Lung (tissue), 12 donors: ENCODE measurements around the gene CFAP221. TPM values are rescaled to one million over a fixed set of nuclear protein-coding genes. Genes with fewer than 3 reads are reported as not detected.
"Not testable (repeated sequence)": the region's sequence is repeated elsewhere in the genome, so short reads cannot be mapped to it uniquely, and the experiment has no call there.

Experiments used
- ATAC-seq: fragments of 200-7000 bp; cut with Tn5 transposase; one replicate; pipeline ENCODE4 v1.9.1; 2020; ENCODE audit warnings: moderate number of reproducible peaks; ENCODE audit not compliant: insufficient read depth, low FRiP score
- DNase-seq, 3 donors: peaks; one replicate each; pipeline ENCODE4 v3.0.0-alpha.2; 2013 to 2017
- H3K27ac ChIP-seq, 2 donors: one replicate each; pipeline ENCODE4 v1.5.1; 2013; ENCODE audit warnings: mild to moderate bottlenecking in 2 of 2, moderate library complexity in 2 of 2, control low read depth in 1 of 2, inconsistent platforms in 1 of 2, low read depth in 1 of 2, low read length in 1 of 2
- H3K27me3 ChIP-seq, 3 donors: one replicate each; pipeline ENCODE4 v1.5.1; 2013; ENCODE audit warnings: low read length in 2 of 3; ENCODE audit not compliant: control insufficient read depth in 3 of 3, insufficient read depth in 3 of 3
- H3K36me3 ChIP-seq, 4 donors: one replicate each; pipeline ENCODE4 v1.5.1; 2013; ENCODE audit warnings: low read length in 4 of 4, mild to moderate bottlenecking in 1 of 4, moderate library complexity in 1 of 4; ENCODE audit not compliant: control insufficient read depth in 4 of 4, insufficient read depth in 4 of 4
- H3K4me1 ChIP-seq, 5 donors: one replicate each; pipeline ENCODE4 v1.5.1; 2013; ENCODE audit warnings: low read length in 5 of 5, mild to moderate bottlenecking in 2 of 5, moderate library complexity in 1 of 5; ENCODE audit not compliant: control insufficient read depth in 5 of 5, insufficient read depth in 5 of 5
- H3K4me3 ChIP-seq: one replicate; pipeline ENCODE4 v1.5.1; 2013; ENCODE audit warnings: mild to moderate bottlenecking, control low read depth, moderate library complexity
- H3K9ac ChIP-seq, 2 donors: one replicate each; pipeline ENCODE4 v1.5.1; 2013; ENCODE audit warnings: low read length in 2 of 2, control low read depth in 1 of 2; ENCODE audit not compliant: insufficient read depth in 1 of 2
- H3K9me3 ChIP-seq, 4 donors: one replicate each; pipeline ENCODE4 v1.5.1; 2013; ENCODE audit warnings: low read length in 3 of 4, mild to moderate bottlenecking in 1 of 4, moderate library complexity in 1 of 4; ENCODE audit not compliant: control insufficient read depth in 4 of 4, insufficient read depth in 3 of 4
- CTCF ChIP-seq: IDR thresholded peaks from 2 replicates; pipeline ENCODE4 v1.5.1; 2012; ENCODE audit warnings: mild to moderate bottlenecking; ENCODE audit errors: control extremely low read depth, extremely low read depth
- WGBS, 2 donors: extraction: QIAGEN DNeasy Blood & Tissue Kit; methylation state at CpG; one replicate each; pipeline ENCODE4 v1.1.7; 2013; 5-methylcytosine and 5-hydroxymethylcytosine counted together
- polyA plus RNA-seq, 2 donors: library from polyadenylated mRNA; stranded (reverse); fragments of 200-250 nt; gene quantifications; one replicate each; pipeline ENCODE4 v1.2.1, GENCODE V29; 2013
- total RNA-seq, 2 donors: library from RNA; depleted of rRNA in 1 of 2; stranded (reverse); fragments of >200 nt in 1 of 2; gene quantifications; one replicate each; pipeline ENCODE4 v1.2.1, GENCODE V29; 2014 to 2021
- donor health status: control.
- donor health status: control.
- donor health status: Bipolar disorder and iron deficiency.
- donor health status: healthy.
- donor health status: DM: yes; HTN: yes; CAD: no.

The CFAP221 gene
- total and polyA plus RNA-seq, 4 donors, result 8.6 to 63.5 (median 29.3) TPM

GRCh38 chr2:119609337-119609736, 65.1 kb downstream of the CFAP221 start:
- Histone ChIP-seq H3K9ac (no peak overlapping the region), H3K27ac (no peak overlapping the region), H3K4me1 (no peaks in the 10 kb centered on the region), H3K27me3 (peaks cover 0 to 13% (median 2%) of the 10 kb centered on the region in 3 donors), H3K4me3 (no peak overlapping the region), H3K9me3 (peaks cover 0 to 6% (median 3%) of the 10 kb centered on the region in 4 donors), H3K36me3 (no peaks in the 10 kb centered on the region)
- 86 to 90% methylated on average over 2 of the region's 2 CpGs for WGBS, 2 donors
- no peak for TF ChIP-seq CTCF
- DNase-seq, result no peak
- ATAC-seq, result no peak

- H3K4me3 ChIP-seq, H3K27ac ChIP-seq, ATAC-seq, DNase-seq, H3K9ac ChIP-seq, H3K4me1 ChIP-seq, H3K27me3 ChIP-seq, H3K36me3 ChIP-seq: not testable (repeated sequence)
- peaks cover 0 to 11% (median 6%) of the 10 kb centered on the region in 4 donors for H3K9me3 ChIP-seq
These were observed 69.9 kb downstream of the CFAP221 start for GRCh38 chr2:119614140-119614539.

- Histone ChIP-seq H3K36me3 (no peaks in the 10 kb centered on the region), H3K9me3 (peaks cover 0 to 11% (median 6%) of the 10 kb centered on the region in 4 donors), H3K4me1 (no peaks in the 10 kb centered on the region), H3K27me3 (peaks cover 0 to 3% (median 0%) of the 10 kb centered on the region in 3 donors), H3K4me3 (no peak overlapping the region), H3K9ac (no peak overlapping the region), H3K27ac (no peak overlapping the region)
- no peak for ATAC-seq
- no peak for DNase-seq
- WGBS, 2 donors, result 81 to 89% methylated on average over 6 of the region's 6 CpGs
- no peak for TF ChIP-seq CTCF
These were observed 72.2 kb downstream of the CFAP221 start for GRCh38 chr2:119616421-119616820.

- DNase-seq (no peak), ATAC-seq (no peak)
- WGBS, 2 donors, result 90 to 96% methylated on average over 2 of the region's 2 CpGs
- no peak overlapping the region for H3K4me3 ChIP-seq
- no peaks in the 10 kb centered on the region for H3K27me3 ChIP-seq
- H3K27ac ChIP-seq, result no peak overlapping the region
- no peak overlapping the region for H3K9ac ChIP-seq
- peaks cover 0 to 11% (median 6%) of the 10 kb centered on the region in 4 donors for H3K9me3 ChIP-seq
- no peak for TF ChIP-seq CTCF
- H3K4me1 ChIP-seq, result no peaks in the 10 kb centered on the region
- no peaks in the 10 kb centered on the region for H3K36me3 ChIP-seq
These were observed 73.2 kb downstream of the CFAP221 start for GRCh38 chr2:119617455-119617854.

GRCh38 chr2:119618725-119619124, 74.5 kb downstream of the CFAP221 start:
- not testable (repeated sequence) for DNase-seq, H3K9me3 ChIP-seq, H3K4me1 ChIP-seq, H3K9ac ChIP-seq, H3K4me3 ChIP-seq, H3K36me3 ChIP-seq, ATAC-seq, H3K27me3 ChIP-seq, H3K27ac ChIP-seq
- WGBS, 2 donors, result 70 to 76% methylated on average over 7 of the region's 7 CpGs
